B cell (primary cell): ENCODE measurements around the gene UBXN10.

Experiments
- CTCF ChIP-seq: fragments of 200-600 bp; IDR thresholded peaks from one replicate; pipeline ENCODE4 v1.8.0; 2022; ENCODE audit warnings: antibody characterized with exemption, mild to moderate bottlenecking
- EZH2 ChIP-seq: IDR thresholded peaks from 2 replicates; pipeline ENCODE4 v1.6.1; 2012; ENCODE audit warnings: borderline replicate concordance, low read depth, mild to moderate bottlenecking, moderate library complexity, low read length; ENCODE audit not compliant: insufficient read depth, poor library complexity, severe bottlenecking

GRCh38 chr1:20216574-20216973 lies 30.7 kb downstream of the UBXN10 start:
- TF ChIP-seq CTCF, result no peak
- no peak for TF ChIP-seq EZH2
